ENCODE measurements around the gene HMMR.
A peak's percentile ranks its signal among the peaks of the same experiment; 100 is the strongest.

HMMR gene

DNA sequence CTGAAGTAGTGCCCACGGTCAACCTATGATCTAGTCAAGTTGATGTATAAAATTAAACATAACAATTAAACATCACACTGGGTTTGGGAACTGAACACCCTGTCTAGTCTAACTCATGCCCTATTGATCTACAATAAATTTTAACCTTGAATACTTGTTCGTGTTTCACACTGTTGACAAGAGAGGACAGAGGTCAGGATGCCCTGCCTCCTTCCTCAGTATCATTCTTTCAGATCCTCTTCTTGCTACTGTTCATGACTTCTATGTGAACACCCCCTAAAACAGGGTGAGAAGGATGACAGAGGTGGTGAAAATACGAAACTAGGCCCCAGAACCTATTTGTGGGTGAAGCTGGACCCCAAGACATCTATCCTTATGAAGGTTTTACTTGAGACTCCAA is 36.9 kb downstream of the HMMR start:
- H3K9me3 ChIP-seq (ENCODE audit: insufficient read depth, low read depth, low read length) = no peaks in the 10 kb centered on the region
- H3K27ac ChIP-seq (ENCODE audit: low read depth, low read length) = no peak overlapping the region
- peaks cover 4% of the 10 kb centered on the region for H3K4me1 ChIP-seq (ENCODE audit: insufficient read depth, low read length)
- H3K27me3 ChIP-seq (ENCODE audit: insufficient read depth, low read length) = no peaks in the 10 kb centered on the region
- H3K9ac ChIP-seq (ENCODE audit: low read depth, low read length) = no peak overlapping the region
- WGBS = 94% methylated on average over 3 of the region's 3 CpGs
- no peak overlapping the region for H3K4me3 ChIP-seq (ENCODE audit: low read length)
- peaks cover 6% of the 10 kb centered on the region; the same call in 1 of the 2 replicates for H3K36me3 ChIP-seq (ENCODE audit: insufficient read depth, low read length)

GRCh38 chr5:163498886-163499285 is 38.5 kb downstream of the HMMR start:
- peaks cover 10% of the 10 kb centered on the region for H3K4me1 ChIP-seq (ENCODE audit: insufficient read depth, low read length)
- no peak overlapping the region for H3K9ac ChIP-seq (ENCODE audit: low read depth, low read length)
- H3K4me3 ChIP-seq (ENCODE audit: low read length) = no peak overlapping the region
- H3K27me3 ChIP-seq (ENCODE audit: insufficient read depth, low read length) = no peaks in the 10 kb centered on the region
- H3K9me3 ChIP-seq (ENCODE audit: insufficient read depth, low read depth, low read length) = no peaks in the 10 kb centered on the region
- H3K27ac ChIP-seq (ENCODE audit: low read depth, low read length) = no peak overlapping the region
- no peaks in the 10 kb centered on the region for H3K36me3 ChIP-seq (ENCODE audit: insufficient read depth, low read length)
- no CpG with 5 or more reads among the region's 1 CpG for WGBS

GRCh38 chr5:163502521-163502920 is 42.1 kb downstream of the HMMR start:
- H3K4me3 ChIP-seq (ENCODE audit: low read length) = peak overlapping the region; percentile 88
- peak overlapping the region; percentile 93 for H3K27ac ChIP-seq (ENCODE audit: low read depth, low read length)
- H3K9me3 ChIP-seq (ENCODE audit: insufficient read depth, low read depth, low read length) = no peaks in the 10 kb centered on the region
- H3K9ac ChIP-seq (ENCODE audit: low read depth, low read length) = peak overlapping the region; percentile 94
- H3K36me3 ChIP-seq (ENCODE audit: insufficient read depth, low read length) = no peaks in the 10 kb centered on the region
- peaks cover 21% of the 10 kb centered on the region for H3K4me1 ChIP-seq (ENCODE audit: insufficient read depth, low read length)
- WGBS = 93% methylated on average over 6 of the region's 8 CpGs
- H3K27me3 ChIP-seq (ENCODE audit: insufficient read depth, low read length) = no peaks in the 10 kb centered on the region

DNA sequence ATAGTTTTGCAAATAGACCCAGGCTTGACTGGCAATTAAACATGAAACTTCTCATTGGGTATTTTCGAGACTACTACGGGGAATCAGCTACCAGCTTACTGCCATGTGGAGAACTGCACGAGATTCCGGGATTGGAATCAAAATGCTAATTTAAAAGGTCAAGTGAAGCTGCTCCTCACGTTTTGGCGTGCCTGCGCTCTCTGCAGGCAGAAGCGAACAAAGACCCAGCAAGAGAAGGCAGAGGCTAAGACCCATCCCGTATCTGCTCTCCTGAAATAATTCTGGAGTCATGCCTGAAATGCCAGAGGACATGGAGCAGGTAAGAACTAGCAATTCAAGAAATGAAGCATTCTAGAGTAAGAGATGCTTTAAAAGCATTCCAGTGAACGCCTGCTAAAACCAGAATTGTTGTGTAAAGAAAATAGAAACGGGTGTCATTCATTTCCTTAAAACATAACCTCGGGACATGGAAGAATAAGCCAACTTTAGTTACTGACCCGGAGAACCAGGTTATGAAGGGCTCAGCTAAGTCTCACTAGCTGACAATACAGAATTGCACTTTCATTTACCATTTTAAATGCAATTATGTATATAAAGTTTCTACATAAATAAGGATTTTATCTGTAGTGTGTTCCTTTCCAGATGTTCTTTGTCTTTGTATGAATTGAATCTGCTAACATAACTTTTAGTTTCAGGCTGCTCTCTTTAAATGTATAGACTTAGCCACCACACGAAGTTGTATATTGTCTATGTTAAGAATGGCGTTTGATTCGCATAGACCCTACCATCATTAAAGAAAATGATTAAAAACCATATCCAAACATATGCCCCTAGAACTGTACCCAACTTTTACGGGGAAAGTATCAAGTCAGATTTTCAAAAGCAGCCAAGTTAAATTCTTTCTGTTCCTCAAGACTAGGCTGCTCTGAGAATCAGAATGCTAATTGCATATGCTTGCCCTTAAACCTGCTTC is 43.0 kb downstream of the HMMR start:
- peak overlapping the region; percentile 94 for H3K9ac ChIP-seq (ENCODE audit: low read depth, low read length)
- peaks cover 25% of the 10 kb centered on the region for H3K4me1 ChIP-seq (ENCODE audit: insufficient read depth, low read length)
- H3K36me3 ChIP-seq (ENCODE audit: insufficient read depth, low read length) = no peaks in the 10 kb centered on the region
- no peaks in the 10 kb centered on the region for H3K9me3 ChIP-seq (ENCODE audit: insufficient read depth, low read depth, low read length)
- H3K4me3 ChIP-seq (ENCODE audit: low read length) = peak overlapping the region; percentile 88
- WGBS = 2% methylated on average over 16 of the region's 17 CpGs
- H3K27me3 ChIP-seq (ENCODE audit: insufficient read depth, low read length) = no peaks in the 10 kb centered on the region
- H3K27ac ChIP-seq (ENCODE audit: low read depth, low read length) = peak overlapping the region; percentile 93

DNA sequence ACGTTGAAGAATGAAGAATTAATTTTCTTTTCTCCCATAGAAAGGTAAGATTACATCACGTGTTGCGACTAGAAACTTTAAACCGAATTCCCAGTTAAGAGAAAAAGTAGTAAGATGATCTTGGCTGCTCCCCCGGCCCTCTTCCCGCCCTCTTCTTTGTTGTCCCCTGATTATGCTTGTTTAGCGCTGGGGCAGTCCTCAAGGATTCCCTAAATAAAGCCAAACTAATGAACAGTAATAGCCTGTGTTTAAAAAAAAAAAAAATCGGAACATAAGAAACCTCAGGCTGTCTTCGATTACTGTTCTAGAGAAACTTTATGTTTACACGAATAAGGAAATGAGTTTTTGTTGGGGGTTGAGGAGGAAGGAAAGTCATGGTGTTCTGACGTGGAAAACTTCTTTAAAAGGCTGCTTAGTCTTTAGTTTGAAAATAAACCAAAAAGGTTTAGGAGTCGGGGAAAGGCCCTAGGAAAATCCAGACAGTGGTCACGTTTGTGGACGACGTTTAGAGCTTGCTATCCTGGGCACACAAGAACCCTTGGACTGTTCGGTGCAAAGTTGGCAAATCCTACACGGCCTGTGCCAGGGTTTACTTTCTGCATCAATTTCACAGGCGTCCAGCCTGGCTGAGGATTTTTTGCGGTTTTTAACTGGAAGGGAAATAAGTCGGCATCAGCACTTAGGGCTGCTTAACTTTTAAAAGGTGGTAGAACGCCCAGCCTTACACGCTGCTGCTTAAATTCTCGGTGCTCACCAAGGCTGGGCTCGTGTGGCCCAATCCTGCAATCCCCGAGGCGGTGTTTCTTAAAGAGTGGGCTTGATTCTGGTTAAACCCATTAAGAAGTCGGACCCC is 43.9 kb downstream of the HMMR start:
- H3K4me1 ChIP-seq (ENCODE audit: insufficient read depth, low read length) = peaks cover 33% of the 10 kb centered on the region
- H3K9me3 ChIP-seq (ENCODE audit: insufficient read depth, low read depth, low read length) = no peaks in the 10 kb centered on the region
- H3K9ac ChIP-seq (ENCODE audit: low read depth, low read length) = peak overlapping the region; percentile 94
- H3K4me3 ChIP-seq (ENCODE audit: low read length) = peak overlapping the region; percentile 88
- WGBS = 2% methylated on average over 26 of the region's 27 CpGs
- H3K27ac ChIP-seq (ENCODE audit: low read depth, low read length) = peak overlapping the region; percentile 93
- 0 out of 2 replicates have a peak, but pooled peaks cover 4% of the 10 kb centered on the region for H3K36me3 ChIP-seq (ENCODE audit: insufficient read depth, low read length)
- no peaks in the 10 kb centered on the region for H3K27me3 ChIP-seq (ENCODE audit: insufficient read depth, low read length)

DNA sequence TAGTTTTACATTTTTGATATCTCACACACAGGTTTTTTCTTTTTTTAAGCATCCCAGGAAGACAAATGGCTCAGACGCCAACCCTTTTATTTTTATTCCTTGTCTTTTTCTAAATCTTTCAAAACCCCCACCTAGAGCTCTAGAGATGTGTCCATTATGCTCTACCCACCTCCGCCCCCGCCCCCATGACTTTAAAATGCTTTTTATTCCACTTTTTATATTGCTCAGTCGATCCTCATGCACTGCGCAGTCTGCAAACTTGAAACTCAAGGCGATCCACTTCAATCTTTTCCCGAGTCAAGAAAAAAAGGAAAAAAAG is 44.6 kb downstream of the HMMR start:
- 2% methylated on average over 7 of the region's 7 CpGs for WGBS
- Histone ChIP-seq H3K36me3 (ENCODE audit: insufficient read depth, low read length) (0 out of 2 replicates have a peak, but pooled peaks cover 4% of the 10 kb centered on the region), H3K27ac (ENCODE audit: low read depth, low read length) (peak overlapping the region; percentile 93)

DNA sequence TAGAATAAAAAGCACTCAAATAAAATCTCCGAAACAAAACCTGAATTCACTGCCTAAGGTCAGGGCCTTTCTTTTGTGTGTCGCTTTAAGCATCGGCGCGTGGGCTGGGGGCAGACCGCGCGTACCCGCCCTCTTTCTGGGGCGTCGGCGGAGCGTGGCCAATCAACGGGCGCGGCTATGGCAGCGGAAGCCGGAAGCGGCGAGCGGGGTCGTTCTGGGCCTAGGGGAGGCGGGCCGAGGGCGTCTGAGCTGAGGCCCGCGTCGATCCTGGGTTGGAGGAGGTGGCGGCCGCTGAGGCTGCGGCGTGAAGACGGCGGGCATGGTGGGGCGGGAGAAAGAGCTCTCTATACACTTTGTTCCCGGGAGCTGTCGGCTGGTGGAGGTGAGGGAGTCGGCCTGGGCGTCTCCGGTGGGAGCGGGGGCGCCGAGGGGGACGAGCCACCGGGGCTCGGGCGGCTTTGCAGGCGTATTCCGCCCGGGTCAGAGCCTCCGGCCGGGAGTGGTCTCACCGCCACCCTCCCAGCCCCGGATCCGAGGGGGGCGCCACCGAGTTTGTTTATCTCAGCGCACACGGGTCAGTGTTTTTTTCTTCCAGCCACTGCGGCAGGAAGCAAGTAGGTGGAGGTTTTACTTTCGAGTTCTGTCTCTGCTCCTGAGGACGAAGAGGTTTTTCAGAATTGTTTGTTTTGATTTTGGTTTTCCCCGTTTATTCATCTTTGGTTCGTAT is 45.1 kb downstream of the HMMR start, which contains the start of gene MAT2B:
MAT2B (plus strand) TSS at position 252 of the 727 bp plus-strand sequence; CDS start at position 320, 68 bp downstream.
- H3K27me3 ChIP-seq (ENCODE audit: insufficient read depth, low read length) = no peaks in the 10 kb centered on the region
- under 1% methylated on average over 64 of the region's 64 CpGs for WGBS
- H3K36me3 ChIP-seq (ENCODE audit: insufficient read depth, low read length) = 0 out of 2 replicates have a peak, but pooled peaks cover 4% of the 10 kb centered on the region
- no peaks in the 10 kb centered on the region for H3K9me3 ChIP-seq (ENCODE audit: insufficient read depth, low read depth, low read length)
- peak within 1 kb of the TSS; percentile 93 for H3K27ac ChIP-seq (ENCODE audit: low read depth, low read length)
- peak within 1 kb of the TSS; percentile 94 for H3K9ac ChIP-seq (ENCODE audit: low read depth, low read length)
- peaks cover 41% of the 10 kb centered on the region for H3K4me1 ChIP-seq (ENCODE audit: insufficient read depth, low read length)
- H3K4me3 ChIP-seq (ENCODE audit: low read length) = peak within 1 kb of the TSS; percentile 88

More for the DNA sequence above, 44.6 kb downstream of the HMMR start:
- Histone ChIP-seq H3K9me3 (ENCODE audit: insufficient read depth, low read depth, low read length) (no peaks in the 10 kb centered on the region), H3K4me3 (ENCODE audit: low read length) (peak overlapping the region; percentile 88), H3K9ac (ENCODE audit: low read depth, low read length) (peak overlapping the region; percentile 94), H3K27me3 (ENCODE audit: insufficient read depth, low read length) (no peaks in the 10 kb centered on the region), H3K4me1 (ENCODE audit: insufficient read depth, low read length) (peaks cover 39% of the 10 kb centered on the region)

GRCh38 chr5:163506095-163506457 is 45.6 kb downstream of the HMMR start:
- Histone ChIP-seq H3K9me3 (ENCODE audit: insufficient read depth, low read depth, low read length) (no peaks in the 10 kb centered on the region), H3K27me3 (ENCODE audit: insufficient read depth, low read length) (no peaks in the 10 kb centered on the region), H3K4me1 (ENCODE audit: insufficient read depth, low read length) (peaks cover 41% of the 10 kb centered on the region), H3K36me3 (ENCODE audit: insufficient read depth, low read length) (0 out of 2 replicates have a peak, but pooled peaks cover 4% of the 10 kb centered on the region), H3K27ac (ENCODE audit: low read depth, low read length) (peak overlapping the region; percentile 93), H3K4me3 (ENCODE audit: low read length) (peak overlapping the region; percentile 88), H3K9ac (ENCODE audit: low read depth, low read length) (peak overlapping the region; percentile 94)
- WGBS = 4% methylated on average over 9 of the region's 9 CpGs

DNA sequence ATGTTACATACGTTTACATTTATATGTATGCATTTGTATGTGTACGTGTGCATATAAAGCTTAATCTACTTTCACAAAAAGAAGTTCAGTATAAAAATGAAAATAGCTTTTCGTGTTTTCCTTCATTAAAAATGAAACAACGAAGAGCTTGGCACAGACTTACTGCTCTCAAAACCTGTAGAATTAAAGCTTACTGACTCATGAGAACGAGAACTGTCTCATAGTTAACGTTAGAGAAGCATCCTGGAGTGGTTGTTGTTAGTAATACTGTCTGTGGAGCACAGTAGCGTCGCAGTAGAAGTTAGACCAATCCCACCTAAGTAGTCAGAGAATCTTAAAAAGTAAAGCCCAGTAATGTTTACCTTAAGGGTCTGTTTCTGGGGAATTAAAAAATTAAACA is 46.3 kb downstream of the HMMR start:
- Histone ChIP-seq H3K9ac (ENCODE audit: low read depth, low read length) (peak overlapping the region; percentile 94), H3K27me3 (ENCODE audit: insufficient read depth, low read length) (no peaks in the 10 kb centered on the region), H3K27ac (ENCODE audit: low read depth, low read length) (no peak overlapping the region), H3K4me3 (ENCODE audit: low read length) (peak overlapping the region; percentile 88), H3K36me3 (ENCODE audit: insufficient read depth, low read length) (peaks cover 6% of the 10 kb centered on the region), H3K9me3 (ENCODE audit: insufficient read depth, low read depth, low read length) (no peaks in the 10 kb centered on the region), H3K4me1 (ENCODE audit: insufficient read depth, low read length) (peaks cover 41% of the 10 kb centered on the region)
- 49% methylated on average over 6 of the region's 8 CpGs for WGBS

- no peak overlapping the region for H3K27ac ChIP-seq (ENCODE audit: low read depth, low read length)
- no peak overlapping the region for H3K9ac ChIP-seq (ENCODE audit: low read depth, low read length)
- H3K4me1 ChIP-seq (ENCODE audit: insufficient read depth, low read length) = peaks cover 30% of the 10 kb centered on the region
- H3K36me3 ChIP-seq (ENCODE audit: insufficient read depth, low read length) = peaks cover 26% of the 10 kb centered on the region
- 98% methylated on average over 3 of the region's 5 CpGs for WGBS
- no peaks in the 10 kb centered on the region for H3K9me3 ChIP-seq (ENCODE audit: insufficient read depth, low read depth, low read length)
- peak overlapping the region; percentile 17; the same call in 1 of the 2 replicates for H3K4me3 ChIP-seq (ENCODE audit: low read length)
- H3K27me3 ChIP-seq (ENCODE audit: insufficient read depth, low read length) = no peaks in the 10 kb centered on the region
Observed at GRCh38 chr5:163508753-163509152, 48.3 kb downstream of the HMMR start.

All from HUES64 (cell line).